GM11168 (cell line): ENCODE results near the gene RAB31.
"Not testable (repeated sequence)": the region's sequence is repeated elsewhere in the genome, so short reads cannot be mapped to it uniquely, and the experiment has no call there.

Experiments
- in situ Hi-C: fragments of 300-500 bp; cut with MboI; formaldehyde crosslinking; loops from one replicate; pipeline ENCODE4 v1.12.0; 2022; ENCODE audit warnings: low sequenced_read_pairs; ENCODE audit not compliant: unreplicated experiment

Gene RAB31

DNA sequence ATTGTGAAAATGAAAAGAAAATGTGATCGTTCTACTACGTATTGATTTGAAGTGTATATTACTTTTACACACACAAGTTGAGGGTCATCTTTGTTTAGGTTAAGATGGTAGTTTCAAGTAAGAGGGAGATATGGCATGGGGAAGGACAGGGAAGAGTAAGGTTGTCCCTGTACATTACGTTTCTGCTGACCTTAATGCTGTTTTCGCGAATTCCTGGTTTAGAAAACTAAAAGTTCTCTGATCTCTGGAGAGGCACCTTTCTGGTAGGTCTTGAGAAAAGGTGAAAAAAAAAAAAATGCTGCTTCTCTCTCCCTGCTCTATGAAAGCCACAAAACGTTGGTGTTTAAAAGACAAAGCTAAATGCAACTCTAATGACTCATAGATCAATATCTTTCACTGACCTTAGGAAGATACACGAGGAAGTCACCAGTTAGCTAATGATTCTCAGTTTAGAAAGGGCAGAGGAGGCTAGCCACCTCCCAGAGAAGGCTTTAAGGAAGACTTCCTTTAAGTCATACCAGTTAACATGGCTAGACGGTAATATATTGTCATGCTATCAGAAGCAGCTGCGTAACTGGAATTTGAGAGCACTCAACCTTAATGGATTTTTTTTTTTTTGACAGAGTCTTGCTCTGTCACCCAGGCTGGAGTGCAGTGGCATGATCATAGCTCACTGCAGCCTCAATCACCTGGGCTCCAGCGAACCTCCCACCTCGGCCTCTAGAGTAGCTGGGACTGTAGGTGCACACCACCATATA, 190.9 kb downstream of the RAB31 start:
- in situ Hi-C loops = no loop called here

DNA sequence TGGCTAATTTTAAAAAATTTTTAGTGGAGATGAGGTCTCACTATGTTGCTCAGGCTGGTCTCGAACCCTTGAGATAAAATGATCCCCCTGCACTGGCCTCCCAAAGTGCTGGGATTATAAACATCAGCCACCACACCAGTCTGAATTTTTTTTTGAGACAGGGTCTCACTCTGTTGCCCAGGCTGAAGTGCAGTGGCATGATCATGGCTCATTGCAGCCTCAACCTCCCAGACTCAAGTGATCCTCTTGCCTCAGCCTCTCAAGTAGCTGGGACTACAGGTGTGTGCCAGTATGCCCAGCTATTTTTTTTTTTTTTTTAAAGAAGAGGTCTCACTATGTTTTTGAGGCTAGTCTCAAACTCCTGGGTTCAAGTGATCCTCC, 191.4 kb downstream of the RAB31 start:
- in situ Hi-C loops = not testable (repeated sequence)

DNA sequence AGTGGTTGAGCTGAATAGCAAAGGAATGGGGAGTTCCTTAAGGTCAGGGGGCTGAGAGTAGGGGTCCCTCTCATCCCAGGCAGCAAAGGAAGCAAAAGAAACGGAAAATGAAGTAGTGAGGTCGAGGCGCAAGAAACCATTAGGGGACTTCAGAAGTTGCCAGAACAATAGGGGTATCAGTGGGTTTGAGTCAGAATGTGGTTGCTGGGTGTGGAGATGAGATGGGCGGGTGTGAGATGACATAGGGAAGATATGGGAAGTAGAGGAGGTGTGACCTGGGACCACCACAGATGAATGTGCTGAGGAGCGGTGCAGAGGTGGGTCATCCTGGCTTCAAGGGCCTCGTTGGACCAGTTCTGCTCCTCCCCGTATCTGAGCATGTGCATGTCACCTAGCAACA, 192.6 kb downstream of the RAB31 start:
- in situ Hi-C loops = no loop called here

DNA sequence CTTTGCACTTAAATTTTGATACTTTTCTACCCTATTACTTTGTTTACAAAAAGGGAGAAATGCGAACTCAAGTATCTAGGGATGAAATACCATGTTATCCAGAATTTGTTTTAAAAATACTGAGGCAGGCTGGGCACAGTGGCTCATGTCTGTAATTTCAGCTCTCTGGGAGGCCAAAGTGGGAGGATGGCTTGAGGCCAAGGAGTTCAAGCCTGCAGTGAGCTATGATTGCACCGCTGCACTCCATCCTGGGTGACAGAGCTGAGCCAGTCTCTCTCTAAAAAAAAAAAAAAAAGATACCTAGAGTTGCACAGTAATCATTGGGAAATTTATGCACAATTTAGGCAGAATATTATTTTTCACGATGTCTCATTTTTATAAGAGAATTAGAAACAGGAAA, 193.3 kb downstream of the RAB31 start:
- in situ Hi-C loops = no loop called here

DNA sequence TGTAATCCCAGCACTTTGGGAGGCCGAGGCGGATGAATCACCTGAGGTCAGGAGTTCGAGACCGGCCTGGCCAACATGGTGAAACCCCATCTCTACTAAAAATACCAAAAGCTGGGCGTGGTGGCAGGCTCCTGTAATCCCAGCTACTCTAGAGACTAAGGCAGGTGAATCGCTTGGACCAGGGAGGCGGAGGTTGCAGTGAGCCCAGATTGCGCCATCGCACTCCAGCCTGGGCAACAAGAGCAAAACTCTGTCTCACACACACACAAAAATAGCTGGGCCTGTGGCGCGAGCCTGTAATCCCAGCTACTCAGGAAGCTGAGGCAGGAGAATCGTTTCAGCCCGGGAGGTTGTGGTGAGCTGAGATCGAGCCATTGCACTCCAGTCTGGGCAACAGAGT, 194.2 kb downstream of the RAB31 start:
- in situ Hi-C loops = not testable (repeated sequence)

DNA sequence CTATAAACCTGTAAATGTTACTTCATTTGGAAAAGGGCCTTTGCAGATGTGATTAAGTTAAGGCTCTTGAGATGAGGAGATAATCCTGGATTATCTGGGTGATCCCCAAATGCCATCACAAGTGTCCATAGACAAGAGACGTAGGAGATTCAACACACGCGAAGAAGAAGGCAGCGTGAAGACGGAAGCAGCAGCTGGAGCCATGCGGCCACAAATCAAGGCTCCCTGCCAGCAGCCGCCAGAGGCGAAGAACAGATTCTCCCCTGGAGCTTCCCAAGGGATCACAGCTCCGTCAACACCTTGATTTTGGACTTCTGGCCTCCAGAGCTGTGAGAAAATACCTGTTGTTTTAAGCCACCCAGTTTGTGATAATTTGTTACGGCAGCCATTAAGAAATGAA, 194.7 kb downstream of the RAB31 start:
- in situ Hi-C loops = no loop called here

DNA sequence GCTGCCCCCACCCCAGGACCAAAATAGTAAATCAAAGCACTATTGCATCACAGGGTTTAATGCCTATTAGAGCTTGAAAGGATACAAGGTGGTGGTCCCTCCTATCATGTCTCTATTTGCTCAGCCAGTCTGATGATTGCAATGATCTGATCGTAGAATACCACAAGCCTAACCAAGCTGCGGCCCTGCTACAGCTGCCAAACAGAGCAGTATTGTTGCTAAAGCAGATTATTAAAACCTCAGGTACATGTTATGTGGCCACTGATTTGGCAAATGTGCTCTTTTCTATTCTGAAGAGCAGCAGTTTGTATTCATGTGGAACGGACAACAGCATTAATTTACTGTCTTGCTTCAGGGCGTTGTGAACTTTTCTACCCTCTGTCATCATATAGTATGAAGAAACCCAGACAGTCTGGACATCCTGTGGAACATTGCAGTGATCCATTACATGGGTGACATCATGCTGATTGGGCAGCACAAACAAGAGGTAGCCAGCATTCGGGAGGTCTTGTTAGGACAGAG, 197.4 kb downstream of the RAB31 start:
- in situ Hi-C loops = no loop called here

DNA sequence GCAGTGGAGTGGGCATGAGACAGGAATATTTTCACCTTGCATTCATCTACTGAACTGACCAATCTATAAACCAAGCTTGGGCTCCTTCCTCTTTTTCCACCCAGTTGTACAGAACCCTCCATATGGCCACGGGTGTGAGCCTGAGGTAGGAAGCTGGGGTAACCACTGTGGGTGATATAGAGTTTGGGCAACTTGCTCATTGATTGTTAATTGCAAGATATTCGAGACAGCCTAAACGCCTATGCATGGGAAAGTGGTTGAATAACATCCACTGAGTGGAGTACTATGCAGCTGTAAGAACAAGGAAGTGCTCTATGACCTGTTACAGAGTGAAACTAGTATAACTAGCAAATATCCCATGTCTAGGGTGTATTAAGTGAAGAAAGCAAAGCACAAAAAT, 198.4 kb downstream of the RAB31 start:
- in situ Hi-C loops = no loop called here

GRCh38 chr18:9907867-9908266, 199.8 kb downstream of the RAB31 start:
- in situ Hi-C loops = no loop called here

GRCh38 chr18:9910071-9910470, 202.0 kb downstream of the RAB31 start:
- in situ Hi-C loops = no loop called here

DNA sequence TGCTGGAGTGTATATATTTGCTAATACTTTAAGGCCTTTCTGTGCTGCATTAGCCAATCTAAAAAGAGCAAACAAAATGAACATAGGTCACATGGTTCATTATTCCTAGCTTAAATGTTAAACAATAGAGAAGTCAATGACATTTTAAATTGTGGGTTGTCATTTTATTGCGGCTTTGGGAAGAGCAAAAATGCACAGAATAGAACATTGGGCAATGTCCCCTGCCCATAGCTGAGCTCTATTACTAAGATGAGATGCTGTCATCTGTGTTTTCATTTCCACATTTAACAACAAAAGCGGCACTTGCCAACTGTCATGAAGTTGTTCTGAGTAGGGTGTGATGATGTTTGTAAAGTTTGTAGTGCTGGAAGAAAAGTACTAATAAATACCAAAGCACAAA, 202.6 kb downstream of the RAB31 start:
- in situ Hi-C loops = no loop called here

DNA sequence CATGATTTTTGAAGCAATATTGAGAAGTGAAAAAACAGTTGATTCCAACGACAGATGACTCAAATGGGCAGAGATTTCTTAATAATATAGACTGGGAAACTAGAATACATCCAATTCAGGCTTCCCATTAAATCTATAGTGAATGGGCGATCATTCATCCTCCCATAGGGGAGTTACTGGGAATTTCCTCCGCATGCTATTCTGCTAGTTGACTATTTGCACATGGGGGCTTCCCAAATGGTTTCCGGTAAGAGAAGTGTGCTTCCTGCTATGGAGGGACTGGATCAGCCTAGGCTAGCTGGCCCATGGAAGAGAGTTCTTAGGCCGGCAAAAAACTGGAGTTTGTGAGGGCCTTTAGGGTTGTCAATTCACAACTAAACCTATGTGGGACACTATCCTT, 203.1 kb downstream of the RAB31 start:
- in situ Hi-C loops = no loop called here
